PC-9 (cell line): Measurements from ENCODE around the gene PTPRG. TPM values are rescaled to one million over a fixed set of nuclear protein-coding genes. Genes with fewer than 3 reads are reported as not detected.

ENCODE experiments used
- BruUV-seq: library from RNA; stranded (reverse); fragments of 400-500 nt; replicated peaks from 2 replicates; lab custom pipeline; 2021; lab: Mats Ljungman, UMichigan
- CTCF ChIA-PET: fragments of 300-600 bp; sonication (Branson Sonifier 250); formaldehyde crosslinking; loops from one replicate; lab custom pipeline; 2022; ENCODE audit warnings: antibody characterized with exemption; lab: Charles Lee
- POLR2A ChIA-PET: fragments of 300-600 bp; sonication (Branson Sonifier 250); formaldehyde crosslinking; loops from one replicate; lab custom pipeline; 2022; ENCODE audit warnings: antibody characterized with exemption; ENCODE audit not compliant: unreplicated experiment; lab: Charles Lee
- DNase-seq, 2 experiments: peaks; one replicate each; pipeline versions ENCODE4 v3.0.0 to v3.0.0-alpha.2; 2015 to 2022; ENCODE audit warnings: mixed read lengths in 1 of 2
- H2AFZ ChIP-seq: fragments of 200-600 bp; sonication (generic); 2 replicates; pipeline ENCODE4 v1.8.1; 2017; ENCODE audit warnings: antibody characterized with exemption
- H3F3A ChIP-seq: fragments of 200-600 bp; sonication (generic); 2 replicates; pipeline ENCODE4 v1.8.1; 2017; ENCODE audit warnings: antibody characterized with exemption, mild to moderate bottlenecking, low read depth; ENCODE audit not compliant: insufficient read depth
- H3K27ac ChIP-seq: fragments of 200-600 bp; sonication (generic); 2 replicates; pipeline ENCODE4 v1.6.1; 2016; ENCODE audit warnings: mixed run types
- H3K27me3 ChIP-seq: fragments of 200-600 bp; sonication (generic); 2 replicates; pipeline ENCODE4 v1.6.1; 2016; ENCODE audit warnings: low read depth, mixed run types; ENCODE audit not compliant: insufficient read depth
- H3K36me3 ChIP-seq: fragments of 200-600 bp; sonication (generic); 2 replicates; pipeline ENCODE4 v1.6.1; 2016; ENCODE audit warnings: low read depth, mixed run types
- H3K4me1 ChIP-seq: fragments of 200-600 bp; sonication (generic); replicated peaks from 2 replicates; pipeline ENCODE4 v1.6.1; 2016; ENCODE audit warnings: mixed run types; ENCODE audit not compliant: insufficient read depth
- H3K4me2 ChIP-seq: fragments of 200-600 bp; sonication (generic); 2 replicates; pipeline ENCODE4 v1.6.1; 2017; ENCODE audit warnings: mixed run types
- H3K4me3 ChIP-seq: fragments of 200-600 bp; sonication (generic); 2 replicates; pipeline ENCODE4 v1.6.1; 2016; ENCODE audit warnings: mixed run types
- H3K79me2 ChIP-seq: fragments of 200-600 bp; sonication (generic); 2 replicates; pipeline ENCODE4 v1.6.1; 2017; ENCODE audit warnings: low read depth, mixed run types
- H3K9me2 ChIP-seq: fragments of 200-600 bp; sonication (generic); 2 replicates; pipeline ENCODE4 v1.8.1; 2017; ENCODE audit warnings: mild to moderate bottlenecking; ENCODE audit not compliant: insufficient read depth
- H3K9me3 ChIP-seq: fragments of 200-600 bp; sonication (generic); 2 replicates; pipeline ENCODE4 v1.8.1; 2016; ENCODE audit warnings: low read depth; ENCODE audit not compliant: insufficient read depth
- H4K20me1 ChIP-seq: fragments of 200-600 bp; sonication (generic); 2 replicates; pipeline ENCODE4 v1.8.1; 2017; ENCODE audit not compliant: insufficient read depth
- CTCF ChIP-seq: fragments of 200-600 bp; sonication (generic); conservative IDR thresholded peaks from 2 replicates; pipeline ENCODE4 v1.6.1; 2017; ENCODE audit warnings: mixed run types, antibody characterized with exemption, mild to moderate bottlenecking, moderate library complexity
- EZH2 ChIP-seq: fragments of 200-600 bp; sonication (generic); IDR thresholded peaks from 2 replicates; pipeline ENCODE4 v1.8.0; 2017; ENCODE audit warnings: antibody characterized with exemption, low read depth
- intact Hi-C: fragments of 100-400 bp; cut with micrococcal nuclease; formaldehyde crosslinking; loops from one replicate; pipeline ENCODE4 v1.10.0; 2022; ENCODE audit not compliant: unreplicated experiment
- total RNA-seq: library from RNA; stranded (reverse); gene quantifications from 2 replicates; pipeline ENCODE4 v1.2.3, GENCODE V29; 2021

PTPRG gene
- total RNA-seq, 1 experiment from 2014 or later = 32.9 TPM

DNA sequence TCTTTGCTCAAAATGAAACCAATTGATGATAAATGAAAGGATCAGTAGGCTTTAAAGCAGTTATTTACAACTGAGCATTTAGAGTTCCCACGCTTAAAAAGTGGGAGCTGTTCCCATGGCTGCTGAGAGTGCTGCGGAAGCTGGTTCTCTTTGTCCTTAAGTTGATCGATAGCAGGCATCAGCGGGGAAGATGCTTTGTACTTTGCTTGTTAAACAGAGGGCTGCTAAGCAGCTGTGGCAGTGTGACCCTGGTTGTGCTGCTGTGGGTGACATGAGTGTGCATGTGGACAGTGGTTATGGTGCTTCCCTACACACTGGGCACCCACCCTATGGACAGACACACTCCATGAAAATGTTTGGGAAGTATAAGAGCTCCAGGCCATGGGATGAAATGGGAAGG lies 96.3 kb downstream of the PTPRG start:
- intact Hi-C loops = loop anchor here (5.0 kb wide), 1 partner anchor 95 kb away; the partner anchor contains the start of gene PTPRG
- no TSS peak for BruUV-seq
- CTCF ChIA-PET = no interaction called here
- Histone ChIP-seq H3K4me2 (no peak overlapping the region), H4K20me1 (no peaks in the 10 kb centered on the region), H3K79me2 (no peaks in the 10 kb centered on the region), H3K27ac (no peak overlapping the region), H3K27me3 (no peaks in the 10 kb centered on the region), H3K36me3 (no peaks in the 10 kb centered on the region), H3K4me1 (no peaks in the 10 kb centered on the region), H3K9me2 (no peaks in the 10 kb centered on the region), H3K4me3 (no peak overlapping the region), H3K9me3 (no peaks in the 10 kb centered on the region), H2AFZ (no peak overlapping the region), H3F3A (no peaks in the 10 kb centered on the region; the same call in 1 of the 2 replicates)
- POLR2A ChIA-PET = no interaction called here
- no peak for TF ChIP-seq CTCF
- TF ChIP-seq EZH2 = no peak
- DNase-seq = no peak

DNA sequence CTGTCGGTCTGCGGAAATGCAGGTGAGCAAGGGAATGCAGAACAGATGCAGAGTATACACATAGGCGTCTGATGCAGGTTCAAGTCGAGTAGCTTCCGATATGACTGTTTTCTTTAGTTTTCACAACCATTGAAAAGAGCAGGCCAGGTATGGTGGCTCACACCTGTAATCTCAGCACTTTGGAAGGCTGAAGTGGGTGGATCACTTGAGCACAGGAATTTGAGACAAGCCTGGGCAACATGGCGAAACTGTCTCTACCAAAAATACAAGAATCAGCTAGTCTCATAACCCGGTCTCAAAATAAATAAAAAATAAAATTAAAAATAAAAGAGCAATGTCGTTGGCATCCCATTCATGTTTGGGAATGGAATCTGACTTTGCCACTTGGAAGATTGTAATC lies 101.5 kb downstream of the PTPRG start:
- no peak for DNase-seq
- Histone ChIP-seq H4K20me1 (no peaks in the 10 kb centered on the region), H3K27me3 (no peaks in the 10 kb centered on the region), H3K4me3 (no peak overlapping the region), H2AFZ (no peak overlapping the region), H3F3A (no peaks in the 10 kb centered on the region), H3K79me2 (no peaks in the 10 kb centered on the region), H3K9me2 (no peaks in the 10 kb centered on the region), H3K4me2 (no peak overlapping the region), H3K27ac (no peak overlapping the region), H3K36me3 (no peaks in the 10 kb centered on the region), H3K4me1 (peaks cover 11% of the 10 kb centered on the region), H3K9me3 (no peaks in the 10 kb centered on the region)
- CTCF ChIA-PET = no interaction called here
- POLR2A ChIA-PET = no interaction called here
- no TSS peak for BruUV-seq
- TF ChIP-seq EZH2 (no peak), CTCF (no peak)
- intact Hi-C loops = no loop called here

GRCh38 chr3:61663356-61664104 lies 102.2 kb downstream of the PTPRG start:
- POLR2A ChIA-PET = interaction anchor here (0.7 kb wide), 1 partner anchor 85 kb away, joined by 8 read pairs; no protein-coding TSS in a partner anchor
- H3K27ac ChIP-seq = no peak overlapping the region
- H2AFZ ChIP-seq = no peak overlapping the region

More at GRCh38 chr3:61663356-61664104, 102.2 kb downstream of the PTPRG start:
- TF ChIP-seq EZH2 (no peak), CTCF (no peak)
- H3K9me3 ChIP-seq = no peaks in the 10 kb centered on the region
- no peaks in the 10 kb centered on the region for H3K27me3 ChIP-seq
- no TSS peak for BruUV-seq
- no peak for DNase-seq
- H3K4me2 ChIP-seq = no peak overlapping the region
- intact Hi-C loops = loop anchor here (1.0 kb wide), 1 partner anchor 87 kb away; no protein-coding TSS in a partner anchor
- H3K36me3 ChIP-seq = no peaks in the 10 kb centered on the region
- H3K9me2 ChIP-seq = no peaks in the 10 kb centered on the region
- H3K4me1 ChIP-seq = peaks cover 11% of the 10 kb centered on the region
- H3K79me2 ChIP-seq = no peaks in the 10 kb centered on the region
- CTCF ChIA-PET = interaction anchor here (0.6 kb wide), 2 partner anchors 7 to 70 kb away, joined by 3 to 18 read pairs; no protein-coding TSS in a partner anchor
- H3F3A ChIP-seq = no peaks in the 10 kb centered on the region
- no peak overlapping the region for H3K4me3 ChIP-seq
- H4K20me1 ChIP-seq = no peaks in the 10 kb centered on the region
